Stimulated activated CD4-positive, alpha-beta T cell treated with anti-CD3 and anti-CD28 coated beads, Interleukin-15, amount 100 ng/mL, for 24 hours (primary cell): ENCODE measurements around the gene NCKAP5.
"Not testable (repeated sequence)": the region's sequence is repeated elsewhere in the genome, so short reads cannot be mapped to it uniquely, and the experiment has no call there.

ENCODE experiments used
- DNase-seq: peaks from one replicate; pipeline ENCODE4 v3.0.0-alpha.2; 2020

Gene NCKAP5

GRCh38 chr2:133496501-133497269 lies 71.6 kb downstream of the NCKAP5 start:
- no peak for DNase-seq

GRCh38 chr2:133495226-133495625 lies 73.0 kb downstream of the NCKAP5 start:
- DNase-seq: no peak

GRCh38 chr2:133492719-133493380 lies 75.4 kb downstream of the NCKAP5 start:
- DNase-seq: no peak

GRCh38 chr2:133490411-133490980 lies 77.8 kb downstream of the NCKAP5 start:
- DNase-seq: no peak

GRCh38 chr2:133489641-133490410 lies 78.4 kb downstream of the NCKAP5 start:
- DNase-seq: no peak

GRCh38 chr2:133489146-133489545 lies 79.1 kb downstream of the NCKAP5 start:
- DNase-seq: no peak

GRCh38 chr2:133486771-133487191 lies 81.5 kb downstream of the NCKAP5 start:
- no peak for DNase-seq

- DNase-seq: no peak
Observed at GRCh38 chr2:133485868-133486267, 82.4 kb downstream of the NCKAP5 start.

- no peak for DNase-seq
Observed at GRCh38 chr2:133484784-133485183, 83.5 kb downstream of the NCKAP5 start.

GRCh38 chr2:133484106-133484505 lies 84.2 kb downstream of the NCKAP5 start:
- DNase-seq: no peak

GRCh38 chr2:133483181-133483580 lies 85.1 kb downstream of the NCKAP5 start:
- no peak for DNase-seq

GRCh38 chr2:133480707-133481429 lies 87.4 kb downstream of the NCKAP5 start:
- DNase-seq: no peak

GRCh38 chr2:133477616-133477990 lies 90.7 kb downstream of the NCKAP5 start:
- no peak for DNase-seq

- no peak for DNase-seq
Observed at GRCh38 chr2:133476931-133477615, 91.2 kb downstream of the NCKAP5 start.

GRCh38 chr2:133476286-133476685 lies 92.0 kb downstream of the NCKAP5 start:
- no peak for DNase-seq

GRCh38 chr2:133475610-133476009 lies 92.7 kb downstream of the NCKAP5 start:
- DNase-seq: no peak

GRCh38 chr2:133470446-133470845 lies 97.8 kb downstream of the NCKAP5 start:
- not testable (repeated sequence) for DNase-seq

GRCh38 chr2:133462811-133463210 lies 105.5 kb downstream of the NCKAP5 start:
- no peak for DNase-seq

- no peak for DNase-seq
Observed at GRCh38 chr2:133461484-133461883, 106.8 kb downstream of the NCKAP5 start.

- DNase-seq: no peak
Observed at GRCh38 chr2:133459590-133459989, 108.7 kb downstream of the NCKAP5 start.

- no peak for DNase-seq
Observed at GRCh38 chr2:133458280-133458679, 110.0 kb downstream of the NCKAP5 start.

GRCh38 chr2:133457861-133458260 lies 110.4 kb downstream of the NCKAP5 start:
- DNase-seq: no peak
